Stomach (tissue), 9 donors: ENCODE results near the gene DEPDC7. TPM values are rescaled to one million over a fixed set of nuclear protein-coding genes. Genes with fewer than 3 reads are reported as not detected.

Experiments
- DNase-seq, 2 donors: peaks; one replicate each; pipeline versions ENCODE4 v3.0.0 to v3.0.0-alpha.2; 2013 to 2019
- H3K27ac ChIP-seq, 5 donors: fragments of 200-600 bp in 4 of 5; sonication (generic) in 4 of 5; one replicate each; pipeline ENCODE4 v1.5.1; 2013 to 2019; ENCODE audit warnings: mild to moderate bottlenecking in 1 of 5, moderate library complexity in 1 of 5
- H3K27me3 ChIP-seq, 3 donors: fragments of 200-600 bp; sonication (generic); one replicate each; pipeline ENCODE4 v1.5.1; 2017 to 2019; ENCODE audit warnings: mixed run types in 1 of 3
- H3K36me3 ChIP-seq, 4 donors: fragments of 200-600 bp; sonication (generic); 1 replicate in 3 of 4; 2 replicates in 1 of 4; pipeline ENCODE4 v1.5.1; 2016 to 2019
- H3K4me1 ChIP-seq, 4 donors: fragments of 200-600 bp; sonication (generic); one replicate each; pipeline ENCODE4 v1.5.1; 2016 to 2019
- H3K4me3 ChIP-seq, 4 donors: fragments of 200-600 bp; sonication (generic) in 3 of 4; one replicate each; pipeline ENCODE4 v1.5.1; 2016 to 2019; ENCODE audit warnings: mild to moderate bottlenecking in 1 of 4
- H3K9me3 ChIP-seq, 4 donors: fragments of 200-600 bp; sonication (generic); one replicate each; pipeline ENCODE4 v1.5.1; 2016 to 2019
- EP300 ChIP-seq: sonication (generic); formaldehyde crosslinking; IDR thresholded peaks from one replicate; pipeline ENCODE4 v1.6.1; 2017; ENCODE audit warnings: antibody characterized with exemption
- POLR2A ChIP-seq, 4 donors: fragments of 450-650 bp; IDR thresholded peaks; one replicate each; pipeline ENCODE4 v1.6.1; 2016; ENCODE audit warnings: antibody characterized with exemption in 4 of 4, control low read depth in 2 of 4, mild to moderate bottlenecking in 1 of 4, moderate library complexity in 1 of 4
- POLR2AphosphoS5 ChIP-seq, 3 donors: sonication (generic); formaldehyde crosslinking; IDR thresholded peaks; one replicate each; pipeline ENCODE4 v1.6.1; 2016; ENCODE audit warnings: antibody characterized with exemption in 3 of 3
- WGBS, 5 donors: extraction: QIAGEN DNeasy Blood & Tissue Kit in 3 of 5; methylation state at CpG; one replicate each; pipeline versions ENCODE4 v1.1.5 to v1.1.7; 2013 to 2018; 5-methylcytosine and 5-hydroxymethylcytosine counted together
- intact Hi-C: fragments of 100-400 bp; cut with DNase I; formaldehyde crosslinking; loops from one replicate; pipeline ENCODE4 v1.15.1; 2023; ENCODE audit warnings: low total_unique reads
- polyA plus RNA-seq, 3 donors: library from polyadenylated mRNA; stranded (reverse); fragments of 200-250 nt; gene quantifications; one replicate each; pipeline ENCODE4 v1.2.3, GENCODE V29; 2013
- total RNA-seq, 5 donors: library from RNA; depleted of rRNA; stranded (reverse); fragments of >200 nt; gene quantifications; one replicate each; pipeline versions ENCODE4 v1.1.0 to v1.2.3, GENCODE V29; 2014 to 2016
- TF ChIP-seq, protein P1 (sequence below), 7 experiments: fragments of 450-650 bp in 4 of 7; fragments of 200-600 bp in 3 of 7; sonication (generic) in 3 of 7; IDR thresholded peaks; one replicate each; pipeline ENCODE4 v1.5.1; 2016 to 2019; ENCODE audit warnings: antibody characterized with exemption in 7 of 7, control low read depth in 2 of 7, mild to moderate bottlenecking in 1 of 7
- donor health status: healthy with polysubstance abuse.
- donor health status: Bipolar disorder and iron deficiency.
- donor health status: healthy.

The DEPDC7 gene
- total and polyA plus RNA-seq, 8 donors = 1.2 to 17.9 (median 2.5) TPM

DNA sequence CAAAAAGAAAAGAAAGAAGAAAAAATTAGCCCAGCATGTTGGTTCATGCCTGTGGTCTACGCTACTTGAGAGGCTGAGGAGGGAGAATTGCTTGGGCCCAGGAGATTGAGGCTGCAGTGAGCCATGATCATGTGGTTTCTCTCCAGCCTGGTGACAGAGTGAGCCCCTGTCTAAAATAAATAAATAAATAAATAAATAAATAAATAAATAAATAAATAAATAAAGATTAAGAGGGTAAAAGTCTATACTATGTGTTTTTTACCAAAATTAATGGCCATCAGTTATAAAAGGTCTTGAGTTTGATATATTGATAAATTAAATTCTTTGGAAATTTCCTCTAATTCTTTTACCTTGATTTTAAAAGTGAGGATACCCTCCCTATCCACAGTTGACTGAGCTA is 25.2 kb upstream of the DEPDC7 start:
- Histone ChIP-seq H3K27me3 (no peaks in the 10 kb centered on the region), H3K4me1 (no peaks in the 10 kb centered on the region), H3K27ac (no peak overlapping the region), H3K4me3 (no peak overlapping the region), H3K36me3 (no peaks in the 10 kb centered on the region), H3K9me3 (peaks cover 0 to 17% (median 14%) of the 10 kb centered on the region in 4 donors)
- intact Hi-C loops = no loop called here
- WGBS, 5 donors = 0 to 96% (median 70%) methylated on average over 1 of the region's 1 CpG
- no peak for DNase-seq
- TF ChIP-seq POLR2A (IDR thresholded peaks at IDR 0.05) (no peak), POLR2AphosphoS5 (IDR thresholded peaks at IDR 0.05) (no peak), EP300 (no peak)
- TF ChIP-seq, protein P1, sequence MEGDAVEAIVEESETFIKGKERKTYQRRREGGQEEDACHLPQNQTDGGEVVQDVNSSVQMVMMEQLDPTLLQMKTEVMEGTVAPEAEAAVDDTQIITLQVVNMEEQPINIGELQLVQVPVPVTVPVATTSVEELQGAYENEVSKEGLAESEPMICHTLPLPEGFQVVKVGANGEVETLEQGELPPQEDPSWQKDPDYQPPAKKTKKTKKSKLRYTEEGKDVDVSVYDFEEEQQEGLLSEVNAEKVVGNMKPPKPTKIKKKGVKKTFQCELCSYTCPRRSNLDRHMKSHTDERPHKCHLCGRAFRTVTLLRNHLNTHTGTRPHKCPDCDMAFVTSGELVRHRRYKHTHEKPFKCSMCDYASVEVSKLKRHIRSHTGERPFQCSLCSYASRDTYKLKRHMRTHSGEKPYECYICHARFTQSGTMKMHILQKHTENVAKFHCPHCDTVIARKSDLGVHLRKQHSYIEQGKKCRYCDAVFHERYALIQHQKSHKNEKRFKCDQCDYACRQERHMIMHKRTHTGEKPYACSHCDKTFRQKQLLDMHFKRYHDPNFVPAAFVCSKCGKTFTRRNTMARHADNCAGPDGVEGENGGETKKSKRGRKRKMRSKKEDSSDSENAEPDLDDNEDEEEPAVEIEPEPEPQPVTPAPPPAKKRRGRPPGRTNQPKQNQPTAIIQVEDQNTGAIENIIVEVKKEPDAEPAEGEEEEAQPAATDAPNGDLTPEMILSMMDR (IDR thresholded peaks at IDR 0.05) = no peak

DNA sequence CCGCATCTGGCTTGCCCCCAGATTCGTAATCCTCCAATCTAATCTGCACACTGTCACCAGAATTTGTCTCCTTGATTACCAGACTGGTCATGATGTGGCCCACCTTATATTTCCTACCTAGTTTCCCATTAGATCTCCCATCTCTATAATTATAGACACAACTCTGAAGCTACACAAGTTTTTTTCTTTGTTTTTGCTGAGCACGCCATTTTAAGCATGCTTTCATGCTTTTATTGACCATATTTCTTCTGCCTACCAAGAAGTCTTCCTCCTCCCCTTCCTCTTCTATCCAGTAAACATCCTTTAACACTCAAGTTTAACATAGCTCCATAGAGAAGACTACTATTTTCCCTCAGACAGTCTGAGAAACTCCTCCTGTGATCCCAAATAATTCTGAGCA is 24.3 kb upstream of the DEPDC7 start:
- peaks cover 0 to 17% (median 14%) of the 10 kb centered on the region in 4 donors for H3K9me3 ChIP-seq
- no peak overlapping the region for H3K27ac ChIP-seq
- WGBS, 5 donors = 90 to 97% (median 94%) methylated on average over 3 of the region's 3 CpGs
- H3K4me3 ChIP-seq = no peak overlapping the region
- H3K4me1 ChIP-seq = no peaks in the 10 kb centered on the region
- intact Hi-C loops = no loop called here
- no peaks in the 10 kb centered on the region for H3K36me3 ChIP-seq
- DNase-seq = no peak
- no peak for TF ChIP-seq POLR2AphosphoS5 (IDR thresholded peaks at IDR 0.05)
- TF ChIP-seq, protein P1 (IDR thresholded peaks at IDR 0.05) = no peak
- no peak for TF ChIP-seq EP300
- no peak for TF ChIP-seq POLR2A (IDR thresholded peaks at IDR 0.05)
- H3K27me3 ChIP-seq = no peaks in the 10 kb centered on the region

DNA sequence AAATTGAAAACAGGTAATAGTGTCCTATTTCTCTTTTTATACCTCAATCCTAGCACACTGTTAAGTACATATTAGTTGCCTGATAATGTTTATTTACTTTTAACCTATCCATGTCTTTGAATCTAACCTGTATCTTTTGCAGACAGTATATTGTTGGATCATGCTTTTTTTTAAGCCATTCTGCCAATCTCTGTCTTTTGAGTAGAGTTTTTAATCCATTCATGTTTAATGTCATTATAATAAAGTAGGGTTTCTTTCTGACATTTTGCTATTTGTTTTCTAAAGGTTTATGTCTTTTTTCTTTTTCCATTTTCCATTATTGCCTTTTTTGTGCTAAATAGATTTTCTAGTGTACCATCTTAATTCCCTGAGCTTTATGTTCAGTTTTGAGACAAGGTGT is 23.8 kb upstream of the DEPDC7 start:
- no peak for TF ChIP-seq POLR2A (IDR thresholded peaks at IDR 0.05)
- TF ChIP-seq, protein P1 (IDR thresholded peaks at IDR 0.05) = no peak
- TF ChIP-seq EP300 = no peak
- TF ChIP-seq POLR2AphosphoS5 (IDR thresholded peaks at IDR 0.05) = no peak
- Histone ChIP-seq H3K4me1 (no peaks in the 10 kb centered on the region), H3K4me3 (no peak overlapping the region), H3K27ac (no peak overlapping the region), H3K36me3 (no peaks in the 10 kb centered on the region), H3K27me3 (no peaks in the 10 kb centered on the region), H3K9me3 (peaks cover 0 to 17% (median 14%) of the 10 kb centered on the region in 4 donors)
- intact Hi-C loops = no loop called here
- DNase-seq = no peak

DNA sequence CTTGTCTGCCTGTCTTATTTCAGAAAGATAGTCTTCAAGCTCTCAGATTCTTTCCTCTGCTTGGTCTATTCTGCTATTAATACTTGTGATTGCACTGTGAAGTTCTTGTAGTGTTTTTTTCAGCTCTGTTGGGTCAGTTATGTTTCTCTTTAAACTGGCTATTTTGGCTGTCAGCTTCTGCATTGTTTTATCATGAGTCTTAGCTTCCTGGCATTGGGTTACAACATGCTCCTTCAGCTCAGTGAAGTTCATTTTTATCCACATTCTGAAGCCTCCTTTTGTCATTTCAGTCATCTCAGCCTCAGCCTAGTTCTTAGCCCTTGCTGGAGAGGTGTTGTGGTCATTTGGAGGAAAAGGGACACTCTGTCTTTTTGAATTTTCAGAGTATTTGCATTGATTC is 15.5 kb upstream of the DEPDC7 start:
- no peak for DNase-seq
- Histone ChIP-seq H3K27me3 (no peaks in the 10 kb centered on the region), H3K36me3 (no peaks in the 10 kb centered on the region), H3K27ac (no peak overlapping the region), H3K4me3 (no peak overlapping the region), H3K4me1 (peaks cover 0 to 3% (median 0%) of the 10 kb centered on the region in 4 donors), H3K9me3 (peaks cover 0 to 6% (median 0%) of the 10 kb centered on the region in 4 donors)
- intact Hi-C loops = no loop called here
- TF ChIP-seq POLR2A (IDR thresholded peaks at IDR 0.05) (no peak), EP300 (no peak), POLR2AphosphoS5 (IDR thresholded peaks at IDR 0.05) (no peak)
- TF ChIP-seq, protein P1 (IDR thresholded peaks at IDR 0.05) = no peak
